GM18909 (cell line): Measurements from ENCODE around the gene UCMA.
"Not testable (repeated sequence)": the region's sequence is repeated elsewhere in the genome, so short reads cannot be mapped to it uniquely, and the experiment has no call there.

Source experiments
- ATAC-seq: cut with Tn5 transposase; IDR thresholded peaks from one replicate; pipeline ENCODE4 v1.9.1; 2021; ENCODE audit warnings: mild to moderate bottlenecking; ENCODE audit not compliant: unreplicated experiment, poor library complexity

Gene UCMA

GRCh38 chr10:13234172-13234571 lies at the start of gene UCMA:
Gene UCMA (minus strand): TSS chr10:13234374. CDS start chr10:13234258, 116 bp downstream.
- ATAC-seq: no peak

GRCh38 chr10:13282348-13282747 lies 48.2 kb upstream of the UCMA start:
- ATAC-seq: not testable (repeated sequence)

DNA sequence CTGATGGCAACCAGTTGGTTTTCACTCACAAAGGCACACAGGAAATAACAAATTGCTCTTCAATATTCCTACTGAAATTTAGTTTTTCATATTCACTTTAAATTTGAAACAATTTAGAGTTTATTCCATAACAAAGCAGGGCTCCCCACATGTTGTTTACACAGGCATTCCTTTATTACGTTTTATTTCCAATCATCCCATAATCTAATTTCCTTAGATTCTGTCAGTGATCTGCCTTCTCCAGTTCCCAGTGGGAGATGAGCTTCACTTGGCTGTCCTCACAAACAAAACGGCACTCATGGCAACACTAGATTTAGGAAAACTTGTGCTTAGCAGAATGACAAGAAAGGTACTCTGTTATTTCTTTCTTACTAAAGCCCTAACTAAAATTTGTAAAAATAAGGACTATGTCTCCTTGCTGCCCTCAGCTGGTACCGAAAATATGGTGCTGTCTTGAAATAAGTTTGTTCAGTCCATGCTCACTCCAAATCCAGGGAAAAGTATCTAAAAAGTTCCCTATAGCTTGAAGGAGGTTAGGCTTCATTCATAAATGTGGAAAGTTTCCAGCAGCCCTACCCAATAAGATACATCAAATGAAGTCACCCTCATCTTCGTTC lies 42.7 kb upstream of the UCMA start:
- ATAC-seq: no peak

DNA sequence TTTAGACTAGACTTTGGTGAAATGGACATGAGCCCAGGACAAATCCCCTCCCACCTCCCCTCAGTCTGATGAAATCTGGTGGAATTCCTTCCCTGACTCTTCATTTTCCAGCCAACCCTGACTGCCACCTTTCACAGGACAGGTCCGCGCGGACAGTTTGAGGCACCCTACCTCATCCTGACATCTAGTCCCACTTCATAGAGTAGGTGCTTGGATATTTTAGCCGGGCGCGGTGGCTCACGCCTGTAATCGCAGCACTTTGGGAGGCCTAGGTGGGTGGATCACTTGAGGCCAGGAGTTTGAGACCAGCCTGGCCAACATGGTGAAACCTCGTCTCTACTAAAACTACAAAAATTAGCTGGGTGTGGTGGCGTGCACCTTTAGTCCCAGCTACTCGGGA lies 42.0 kb upstream of the UCMA start:
- not testable (repeated sequence) for ATAC-seq

GRCh38 chr10:13272164-13272571 lies 38.0 kb upstream of the UCMA start:
- ATAC-seq: peak; percentile 20

- ATAC-seq: peak; percentile 85
Observed at GRCh38 chr10:13271552-13272163, 37.5 kb upstream of the UCMA start.

GRCh38 chr10:13270877-13271551 lies 36.8 kb upstream of the UCMA start:
- ATAC-seq: peak; percentile 23

GRCh38 chr10:13268841-13269240 lies 34.7 kb upstream of the UCMA start:
- no peak for ATAC-seq

DNA sequence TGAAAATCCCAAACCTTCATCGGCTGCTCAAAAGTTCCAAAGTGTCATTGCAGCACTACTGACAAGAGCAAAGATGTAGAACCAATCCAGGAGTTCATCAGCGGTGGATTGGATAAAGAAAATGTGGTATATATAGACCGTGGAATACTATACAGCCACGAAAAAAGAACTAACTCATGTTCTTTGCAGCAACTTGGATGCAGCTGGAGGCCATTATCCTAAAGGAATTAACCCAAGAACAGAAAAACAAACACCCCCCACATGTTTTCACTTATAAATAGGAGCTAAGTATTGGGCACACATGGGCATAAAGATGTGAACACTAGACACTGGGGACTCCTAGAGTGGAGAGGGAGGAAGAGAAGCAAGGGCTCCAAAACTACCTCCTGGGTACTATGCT lies 34.1 kb upstream of the UCMA start:
- no peak for ATAC-seq

- ATAC-seq: no peak
Observed at GRCh38 chr10:13263591-13263990, 29.4 kb upstream of the UCMA start.

GRCh38 chr10:13262433-13262832 lies 28.3 kb upstream of the UCMA start:
- ATAC-seq: no peak

DNA sequence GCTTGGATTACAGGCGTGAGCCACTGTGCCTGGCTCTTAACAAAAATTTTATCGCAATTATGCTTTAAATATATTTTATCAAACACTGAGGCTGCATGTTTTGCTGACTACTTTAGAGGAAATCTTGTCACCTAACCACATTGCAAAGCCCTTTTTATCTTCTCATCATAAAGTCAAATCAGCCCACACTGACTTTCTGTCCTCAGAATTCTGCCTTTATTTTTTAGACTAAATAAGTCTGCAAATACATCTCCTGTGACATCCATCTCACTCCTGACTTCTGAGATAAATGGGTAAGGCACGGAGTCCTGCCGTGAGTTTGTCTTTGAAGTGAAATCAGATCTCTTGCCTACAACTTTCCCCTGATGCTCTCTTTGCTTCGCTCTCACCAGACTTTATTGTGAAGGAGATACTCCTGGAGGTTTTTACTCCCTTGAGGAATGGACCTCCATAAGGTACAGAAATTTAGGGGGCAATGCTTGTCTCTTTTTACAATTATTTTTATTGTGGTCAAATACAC lies 23.5 kb upstream of the UCMA start:
- ATAC-seq: no peak

DNA sequence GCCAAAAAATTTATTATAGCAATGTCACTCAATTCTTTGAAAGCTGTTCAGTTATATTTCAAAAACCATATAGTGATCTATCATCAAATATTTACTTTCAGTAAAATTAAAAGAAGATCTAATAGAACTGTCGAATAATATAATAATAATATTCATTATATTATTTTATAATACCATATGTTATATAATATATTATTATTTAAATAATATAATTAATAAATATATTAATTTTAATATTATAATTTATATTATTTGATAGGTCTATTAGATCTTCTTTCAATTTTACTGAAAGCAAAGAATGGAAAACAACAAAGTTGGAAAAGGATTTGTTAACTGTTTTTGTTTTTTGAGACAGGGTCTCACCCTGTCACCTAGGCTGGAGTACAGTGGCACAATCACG lies 22.5 kb upstream of the UCMA start:
- ATAC-seq: no peak

GRCh38 chr10:13253726-13254125 lies 19.6 kb upstream of the UCMA start:
- no peak for ATAC-seq

- no peak for ATAC-seq
Observed at GRCh38 chr10:13247784-13248183, 13.6 kb upstream of the UCMA start.

GRCh38 chr10:13247246-13247645 lies 13.1 kb upstream of the UCMA start:
- ATAC-seq: no peak

DNA sequence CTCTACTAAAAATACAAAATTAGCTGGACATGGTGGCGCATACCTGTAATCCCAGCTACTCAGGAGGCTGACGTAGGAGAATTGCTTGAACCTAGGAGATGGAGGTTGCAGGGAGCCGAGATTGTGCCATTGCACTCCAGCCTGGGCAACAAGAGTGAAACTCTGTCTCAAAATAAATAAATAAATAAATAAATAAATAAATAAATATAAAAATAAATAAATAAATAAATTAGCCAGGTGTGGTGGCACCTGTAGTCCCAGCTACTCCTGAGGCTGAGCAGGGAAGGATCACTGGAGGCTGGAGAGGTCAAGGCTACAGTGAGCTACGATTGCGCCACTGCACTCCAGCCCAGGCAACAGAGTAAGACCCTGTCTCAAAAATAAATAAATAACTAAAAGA lies 8.1 kb upstream of the UCMA start:
- not testable (repeated sequence) for ATAC-seq

GRCh38 chr10:13241613-13242012 lies 7.4 kb upstream of the UCMA start:
- no peak for ATAC-seq

DNA sequence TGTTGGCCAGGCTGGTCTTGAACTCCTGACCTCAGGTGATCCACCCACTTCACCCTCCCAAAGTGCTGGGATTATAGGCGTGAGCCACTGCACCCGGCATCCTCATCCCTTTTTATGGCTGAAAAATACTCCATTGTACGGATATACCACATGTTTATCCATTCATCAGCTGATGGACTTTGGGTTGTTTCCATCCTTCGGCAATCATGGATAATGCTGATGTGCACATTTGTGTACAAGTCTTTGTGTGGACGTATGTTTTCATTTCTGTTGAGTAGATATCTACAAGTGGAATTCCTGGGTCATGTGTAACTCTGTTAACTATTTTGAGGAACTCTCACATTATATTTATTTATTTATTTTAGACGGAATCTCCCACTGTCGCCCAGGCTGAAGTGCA lies 5.7 kb upstream of the UCMA start:
- no peak for ATAC-seq

GRCh38 chr10:13238271-13239077 lies 4.3 kb upstream of the UCMA start:
- ATAC-seq: no peak

DNA sequence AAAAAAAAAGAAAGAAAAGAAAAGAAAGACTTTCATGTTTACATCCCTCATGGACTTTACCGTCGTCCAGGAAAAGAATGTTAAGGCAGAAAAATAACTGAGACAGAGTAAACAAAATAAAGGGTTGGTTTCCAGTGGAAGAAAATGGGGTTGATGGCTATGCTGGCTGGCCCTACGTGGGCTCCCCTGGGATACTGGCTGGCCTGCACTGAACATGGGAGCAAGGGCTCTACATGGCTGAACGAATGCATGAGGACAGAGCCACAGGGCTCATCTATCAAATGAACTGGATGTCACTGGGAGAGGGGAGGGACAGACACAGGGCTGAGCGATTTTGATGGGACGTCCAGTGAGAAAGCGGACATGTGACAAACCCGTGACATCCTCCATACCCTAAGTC lies 2.5 kb upstream of the UCMA start:
- ATAC-seq: no peak
